Femur (tissue), 1 donor: ENCODE measurements around the gene TEX26.
A peak's percentile ranks its signal among the peaks of the same experiment; 100 is the strongest.

Source experiments
- DNase-seq: peaks from one replicate; pipeline ENCODE4 v3.0.0-alpha.2; 2017

Gene TEX26

DNA sequence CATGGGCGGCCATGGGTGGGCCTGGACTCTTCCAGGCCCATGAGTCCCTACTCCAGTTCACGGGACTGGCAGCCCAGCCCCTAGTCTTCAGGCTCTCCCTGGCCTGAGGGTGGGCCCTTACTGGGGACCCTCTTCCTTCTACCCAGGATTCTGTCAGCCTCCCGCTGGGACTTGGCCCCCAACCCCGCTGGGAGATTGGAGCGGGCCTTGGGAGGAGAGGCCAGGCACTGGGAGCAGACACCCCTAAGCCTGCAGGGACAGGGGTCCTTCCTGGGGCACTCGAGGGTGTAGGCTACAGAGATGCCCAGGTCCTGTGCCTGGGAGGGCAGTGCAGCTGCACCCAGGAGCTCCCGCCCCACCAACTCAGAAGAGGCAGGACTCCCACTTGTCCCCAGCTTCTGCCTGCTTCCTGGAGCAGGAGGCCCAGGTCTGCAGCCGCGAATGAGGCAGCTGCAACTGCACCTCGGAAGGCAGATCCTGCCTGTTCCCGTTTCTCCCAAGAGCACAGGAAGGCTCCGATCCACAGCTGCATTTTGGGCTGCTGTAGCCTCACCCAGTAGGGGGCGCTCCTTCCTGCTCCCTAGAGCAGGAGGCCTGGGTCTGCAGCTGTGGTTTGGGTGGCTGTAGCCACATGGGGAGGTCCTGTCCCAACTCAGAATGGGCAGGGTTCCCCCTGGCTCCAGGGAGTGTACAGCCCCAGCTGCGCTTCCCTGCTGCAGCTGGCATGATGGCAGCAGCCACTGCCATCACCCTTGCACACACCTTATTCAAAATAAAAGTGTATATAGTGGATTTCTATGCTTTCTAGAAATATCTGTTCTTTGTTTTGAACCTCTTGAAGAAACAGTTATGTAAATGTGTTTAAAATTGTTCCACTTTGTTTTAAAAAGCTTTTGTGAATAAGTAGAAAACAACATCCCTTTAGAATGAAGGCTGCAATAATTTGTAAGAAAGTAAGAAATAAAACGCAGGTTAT lies 46.8 kb downstream of the TEX26 start:
- DNase-seq = peak; percentile 36

DNA sequence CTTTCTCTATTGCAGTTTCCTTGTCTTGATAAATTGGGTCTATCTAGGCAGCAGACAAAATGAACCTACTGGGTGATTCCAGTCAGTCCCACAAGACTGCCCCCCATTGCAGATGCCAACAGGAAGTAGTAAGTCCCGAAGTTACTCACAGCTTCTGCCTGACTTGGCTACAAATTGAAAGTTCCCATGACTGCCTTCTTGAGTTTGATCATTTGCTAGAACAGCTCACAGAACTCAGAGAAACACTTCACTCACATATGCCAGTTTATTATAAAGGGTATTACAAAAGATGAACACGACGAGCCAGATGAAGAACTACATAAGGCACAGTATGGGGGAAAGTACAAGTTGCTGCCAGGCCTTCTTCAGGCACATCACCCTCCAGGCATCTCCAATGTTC lies 50.0 kb downstream of the TEX26 start:
- no peak for DNase-seq

DNA sequence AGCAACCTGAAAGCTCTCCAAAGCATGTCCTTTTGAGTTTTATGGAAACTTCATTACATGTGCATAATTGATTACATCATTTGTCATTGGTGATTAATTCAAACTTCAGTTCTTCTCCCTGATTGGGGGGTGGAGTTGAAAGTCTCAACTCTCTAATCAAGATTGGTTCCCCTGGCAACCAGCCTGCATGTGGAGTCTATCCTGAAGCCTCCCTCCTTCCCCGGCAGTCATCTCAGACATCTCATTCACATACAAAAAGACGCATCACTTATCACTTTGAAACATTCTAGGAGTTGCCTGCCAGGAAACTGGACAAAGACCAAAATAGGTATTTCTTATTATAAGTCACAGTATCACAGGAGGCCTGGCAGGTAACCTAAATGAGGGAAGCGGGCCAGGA lies 50.5 kb downstream of the TEX26 start:
- DNase-seq = no peak

DNA sequence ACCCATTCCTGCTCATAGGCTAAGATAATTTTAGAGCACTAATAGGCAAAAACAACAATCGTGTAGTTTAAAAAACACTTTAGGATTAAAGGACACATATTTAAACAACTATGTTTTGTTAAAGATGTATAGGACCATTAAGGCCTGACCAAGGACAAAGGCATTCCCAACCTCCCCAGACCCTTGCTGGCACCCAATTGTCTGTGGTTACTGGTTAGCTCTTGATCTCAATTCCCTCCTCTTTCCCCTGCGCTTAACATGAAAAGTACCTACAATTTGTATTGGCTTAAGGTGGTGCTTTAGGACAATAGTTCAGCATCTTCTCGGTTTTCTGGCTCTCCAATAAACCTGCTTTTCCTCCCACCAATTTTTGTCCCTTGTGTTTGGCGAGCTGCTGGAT lies 51.0 kb downstream of the TEX26 start:
- DNase-seq = no peak

DNA sequence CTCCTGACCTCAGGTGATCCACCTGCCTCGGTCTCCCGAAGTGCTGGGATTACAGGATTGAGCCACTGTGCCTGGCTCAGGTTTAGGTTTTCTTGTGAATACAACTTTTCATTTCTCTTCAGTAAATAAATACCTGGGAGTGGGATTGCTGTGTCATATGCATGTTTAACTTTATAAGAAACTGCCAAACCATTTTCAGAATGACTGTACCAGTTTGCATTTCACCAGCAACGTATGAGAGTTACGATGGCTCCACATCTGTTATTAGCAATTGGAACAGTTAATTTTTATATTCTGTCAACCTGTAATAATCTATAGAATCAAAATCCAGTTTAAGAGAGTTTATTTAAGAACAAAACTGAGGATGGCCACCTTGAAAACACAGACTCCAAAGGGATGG lies 52.2 kb downstream of the TEX26 start:
- no peak for DNase-seq

DNA sequence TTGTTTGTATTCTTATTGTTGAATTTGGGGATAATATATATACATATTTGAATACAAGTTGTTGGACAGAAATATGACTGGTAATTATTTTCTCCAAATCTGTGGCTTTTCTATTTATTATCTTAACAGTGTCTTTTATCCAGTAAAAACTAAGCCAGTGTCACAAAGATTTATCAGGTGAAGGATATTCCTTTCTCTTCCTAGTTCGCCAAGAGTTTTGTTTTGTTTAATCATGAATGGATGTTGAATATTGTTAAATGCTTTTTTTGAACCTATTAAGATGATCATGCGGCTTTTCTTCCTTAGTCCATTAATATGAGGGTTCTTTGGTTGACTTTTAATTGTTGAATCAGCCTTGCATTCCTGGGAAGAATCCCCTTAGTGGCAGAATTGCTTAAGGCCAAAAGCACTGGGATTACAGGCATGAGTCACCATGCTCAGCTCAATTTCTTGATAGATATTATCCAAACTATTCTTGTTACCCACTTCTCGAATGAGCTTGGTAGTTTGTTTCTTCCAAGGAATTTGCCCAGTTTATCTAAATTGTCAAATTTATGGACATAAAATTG lies 53.3 kb downstream of the TEX26 start:
- DNase-seq = no peak

DNA sequence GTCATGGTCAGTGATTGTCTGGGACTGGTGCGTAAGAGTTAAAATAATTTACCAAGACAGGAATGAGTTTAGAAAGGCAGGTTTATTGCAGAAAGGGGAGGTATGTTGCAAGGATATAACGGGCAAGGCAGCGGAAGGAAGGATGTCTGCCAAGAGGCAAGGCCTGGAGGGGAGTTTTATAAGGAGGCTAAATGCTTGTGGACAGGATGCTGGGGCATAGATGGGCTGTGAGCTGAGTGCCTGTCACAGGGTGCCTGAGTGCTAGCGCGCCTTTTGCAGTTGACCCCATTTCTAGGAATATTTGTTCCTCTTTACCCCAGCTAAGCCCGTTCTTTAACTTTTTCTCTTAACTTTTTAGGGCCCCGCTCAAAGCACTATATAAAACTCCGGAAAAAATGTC lies 58.7 kb downstream of the TEX26 start:
- DNase-seq = no peak

DNA sequence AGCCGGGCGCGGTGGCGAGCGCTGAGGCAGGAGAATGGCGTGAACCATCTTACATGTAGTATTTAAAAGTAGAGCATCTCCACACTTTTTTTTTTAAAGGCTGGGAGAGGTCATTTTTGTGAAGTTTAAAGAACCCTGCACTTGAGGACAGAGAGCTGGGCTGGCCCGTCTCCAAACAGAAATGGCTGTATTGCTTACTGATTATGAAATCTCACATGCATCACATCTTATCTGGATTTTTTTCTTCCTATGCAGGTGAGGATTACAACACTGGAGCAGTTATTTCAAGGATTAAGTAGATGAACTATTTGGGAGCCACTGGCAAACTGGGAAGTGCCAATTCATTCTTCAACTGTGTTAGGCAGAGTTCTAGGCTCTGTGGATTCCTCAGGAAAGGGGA lies 59.5 kb downstream of the TEX26 start:
- no peak for DNase-seq

DNA sequence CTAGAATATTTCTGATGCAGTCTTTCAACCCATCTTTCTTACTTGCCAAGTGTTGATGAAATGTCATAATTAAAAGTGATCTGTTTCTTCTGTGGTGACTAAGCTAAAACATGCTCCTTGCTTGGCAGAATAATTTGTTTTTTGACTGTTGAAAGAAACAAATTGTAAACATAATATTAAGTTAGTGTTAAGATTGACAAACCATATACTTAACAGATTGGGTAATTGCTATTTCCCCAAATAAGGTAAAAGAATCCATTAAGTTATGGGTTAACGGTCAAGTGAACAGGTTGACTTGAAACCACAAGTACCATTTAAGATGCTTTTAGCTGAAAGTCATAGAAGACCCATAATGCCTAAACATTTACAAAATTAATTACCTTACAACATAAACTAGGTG lies 62.9 kb downstream of the TEX26 start:
- DNase-seq = no peak

DNA sequence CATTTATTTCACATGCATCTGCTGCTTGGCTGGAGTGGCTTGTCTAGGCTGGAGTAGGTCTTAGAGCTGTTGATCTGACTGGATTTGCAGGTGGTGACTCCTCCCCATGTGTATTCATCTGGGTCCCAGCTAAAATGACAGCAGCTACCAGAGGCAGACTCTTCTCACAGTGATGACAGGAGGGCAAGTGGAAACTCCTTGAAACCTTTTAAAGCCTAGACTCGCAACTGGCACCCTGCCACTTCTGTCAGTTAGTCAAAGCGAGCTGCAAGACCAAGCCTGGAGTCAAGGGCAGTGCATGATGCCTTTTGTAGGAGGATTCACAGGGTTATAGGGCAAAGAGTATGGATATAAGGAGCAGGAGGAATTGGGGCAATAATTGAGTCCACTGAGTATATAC lies 65.2 kb downstream of the TEX26 start:
- DNase-seq = no peak

DNA sequence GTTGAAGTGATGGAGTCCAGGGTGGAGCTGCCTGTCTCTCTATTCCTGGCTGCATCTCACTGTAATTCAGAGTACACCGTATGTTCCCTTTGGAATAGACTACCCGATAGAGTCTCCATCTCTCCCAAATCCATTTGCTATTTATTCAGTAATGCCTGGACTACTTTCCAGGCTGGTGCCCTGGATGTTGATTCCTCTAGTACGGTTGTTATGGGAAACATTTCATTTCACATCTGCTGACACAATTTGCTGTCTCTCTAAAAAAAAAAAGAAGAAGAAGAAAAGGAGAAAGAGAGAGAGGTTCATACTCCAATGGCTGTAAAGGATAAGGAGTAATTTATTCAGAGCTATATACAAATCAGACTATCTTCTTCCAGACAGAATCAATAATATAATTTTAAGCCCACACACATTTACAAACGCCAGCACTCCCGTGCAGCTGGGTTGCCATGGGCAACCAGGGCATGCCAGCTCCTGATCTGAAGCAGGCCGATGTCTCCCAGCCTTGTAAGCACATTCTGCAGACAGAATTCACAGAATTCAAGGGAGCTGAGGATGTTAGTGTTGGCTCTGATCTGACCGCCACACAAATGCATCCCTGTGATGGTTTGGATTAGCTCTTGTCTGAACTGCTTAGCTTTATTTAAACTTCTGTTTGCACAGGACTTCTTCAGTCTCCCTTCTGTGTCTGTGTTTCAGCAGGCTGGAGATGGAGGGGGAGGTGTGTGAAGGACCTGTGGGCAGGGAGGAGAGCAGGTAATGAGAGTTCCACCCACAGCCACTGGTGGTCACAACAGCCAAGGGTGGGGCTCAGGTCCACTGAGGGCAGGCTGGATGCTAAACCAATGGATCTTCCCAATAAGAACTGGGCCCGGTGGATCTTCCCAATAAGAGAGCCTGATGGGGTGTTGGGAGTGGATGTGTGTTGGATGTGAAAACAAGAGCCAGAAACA lies 66.0 kb downstream of the TEX26 start:
- DNase-seq = peak; percentile 77

DNA sequence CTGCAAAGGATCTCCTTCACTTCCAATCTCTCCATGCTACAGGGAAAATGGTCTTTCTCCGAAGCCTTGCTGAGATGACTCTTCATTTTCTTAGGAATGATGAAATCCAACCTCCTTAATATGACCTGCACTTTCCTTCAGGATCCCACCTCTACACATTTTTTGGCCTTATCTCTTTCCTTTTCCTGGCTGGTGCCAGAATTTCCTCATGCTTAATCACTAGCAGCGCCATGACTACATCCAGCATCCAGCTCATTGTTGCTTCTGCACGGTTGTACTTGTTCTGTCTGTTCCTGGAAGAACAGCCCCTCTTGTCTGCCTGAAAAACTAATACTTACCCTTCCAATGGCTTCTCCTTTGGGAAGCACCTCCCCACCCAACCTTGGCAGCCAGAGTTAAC lies 68.4 kb downstream of the TEX26 start:
- no peak for DNase-seq

DNA sequence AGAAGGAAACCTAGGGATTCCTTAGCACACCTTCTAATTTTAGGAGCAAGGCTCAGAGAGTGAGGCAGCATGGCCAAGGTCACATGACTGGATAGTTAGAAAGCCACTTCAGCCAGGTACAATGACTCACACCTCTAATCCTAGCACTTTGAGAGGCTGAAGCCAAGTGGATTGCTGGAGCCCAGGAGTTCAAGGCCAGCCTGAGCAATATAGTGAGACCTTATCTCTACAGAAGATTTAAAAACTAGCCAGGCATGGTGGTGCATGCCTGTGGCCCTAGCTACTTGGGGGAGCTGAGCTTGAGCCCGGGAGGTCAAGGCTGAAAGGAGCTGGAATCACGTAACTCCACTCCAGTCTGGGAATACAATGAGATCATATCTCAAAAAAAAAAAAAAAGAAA lies 69.2 kb downstream of the TEX26 start:
- DNase-seq = no peak

DNA sequence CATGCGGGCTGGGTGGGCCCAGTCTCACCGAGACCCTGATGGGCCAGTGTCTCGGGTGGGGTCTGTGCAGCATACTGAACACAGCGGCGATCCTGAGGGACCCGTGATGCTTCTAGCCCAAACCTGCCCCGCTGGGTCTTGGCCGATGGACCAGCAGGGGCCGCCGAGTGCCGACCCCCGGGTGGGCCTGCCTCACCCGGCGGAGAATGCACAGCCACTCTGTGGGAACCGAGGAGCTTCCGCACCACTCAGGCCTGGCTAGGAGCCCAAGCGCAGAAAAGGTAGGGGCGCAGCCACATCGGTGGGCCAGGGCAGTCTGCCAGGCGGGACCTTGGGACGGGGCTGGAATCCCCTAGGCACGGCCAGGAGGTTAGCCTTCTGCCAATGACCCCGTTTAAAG lies 72.6 kb downstream of the TEX26 start:
- DNase-seq = no peak

DNA sequence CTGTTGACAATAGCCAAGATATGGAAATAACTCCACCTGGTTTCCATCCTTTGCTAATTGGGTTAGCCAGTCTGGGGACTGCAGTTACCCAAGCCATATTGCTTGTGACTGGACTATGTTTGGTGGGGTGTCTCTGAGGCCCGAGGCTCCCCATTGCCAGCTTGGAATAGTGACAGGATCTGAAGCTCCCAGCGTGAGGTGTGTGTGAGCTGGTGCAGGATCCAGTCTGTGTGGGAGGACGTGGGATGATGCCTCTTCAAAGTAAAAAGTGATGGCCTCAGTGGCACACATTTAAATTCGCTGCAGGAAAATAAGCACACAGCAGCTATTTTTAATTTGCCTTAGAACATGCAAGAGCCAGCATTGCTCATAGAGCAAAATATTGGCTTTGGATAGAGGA lies 75.0 kb downstream of the TEX26 start:
- no peak for DNase-seq

DNA sequence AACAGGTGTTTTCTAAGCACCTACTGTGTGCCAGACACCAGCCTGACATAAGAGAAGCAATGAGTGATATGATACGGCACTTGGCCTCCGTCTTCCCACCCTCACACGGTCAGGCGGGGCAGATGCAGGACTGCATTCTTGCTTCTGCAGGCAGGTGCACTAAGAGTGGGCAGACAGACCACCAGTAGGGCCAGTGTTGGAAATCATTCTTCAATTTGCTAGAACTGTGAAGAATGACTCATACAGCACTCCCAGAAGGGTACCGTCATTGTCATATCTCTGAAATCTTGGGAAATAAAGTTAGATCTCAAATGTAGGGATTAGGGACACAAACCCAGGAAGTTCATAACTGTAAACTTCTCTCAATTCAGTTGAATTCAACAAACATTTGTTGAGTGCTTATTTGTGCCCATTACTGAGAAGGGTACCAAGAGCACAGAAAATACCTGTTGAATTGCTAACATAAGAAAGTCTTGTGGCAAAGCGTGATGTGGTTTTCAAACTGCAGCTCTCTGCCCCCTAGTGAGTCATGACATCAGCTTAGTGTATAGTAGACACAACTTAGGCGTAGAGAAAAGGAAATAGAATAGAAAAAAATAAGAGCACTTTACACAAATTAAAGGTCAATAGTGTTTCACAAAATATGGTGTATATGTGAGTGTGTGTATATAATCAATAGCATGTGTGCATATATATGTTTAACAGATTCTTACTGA lies 76.1 kb downstream of the TEX26 start:
- no peak for DNase-seq

DNA sequence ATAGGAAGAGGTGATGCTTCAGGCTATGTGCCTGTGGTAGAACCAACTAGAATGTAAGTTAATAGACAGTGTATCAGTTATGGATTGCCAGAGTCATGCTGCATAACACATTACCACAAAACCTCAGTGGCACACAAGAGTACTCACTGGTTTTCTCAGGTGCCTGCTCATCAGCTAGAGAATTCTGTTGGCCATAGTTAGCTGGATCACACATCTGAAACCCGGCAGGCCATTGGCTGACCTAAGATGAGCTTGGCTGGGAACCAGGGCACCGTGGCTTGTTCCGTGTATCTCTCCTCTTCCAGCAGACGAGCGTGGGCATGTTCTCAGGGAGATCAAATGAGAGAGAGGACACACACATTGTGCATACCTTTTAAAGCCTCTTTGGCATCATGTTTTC lies 76.7 kb downstream of the TEX26 start:
- DNase-seq = no peak

DNA sequence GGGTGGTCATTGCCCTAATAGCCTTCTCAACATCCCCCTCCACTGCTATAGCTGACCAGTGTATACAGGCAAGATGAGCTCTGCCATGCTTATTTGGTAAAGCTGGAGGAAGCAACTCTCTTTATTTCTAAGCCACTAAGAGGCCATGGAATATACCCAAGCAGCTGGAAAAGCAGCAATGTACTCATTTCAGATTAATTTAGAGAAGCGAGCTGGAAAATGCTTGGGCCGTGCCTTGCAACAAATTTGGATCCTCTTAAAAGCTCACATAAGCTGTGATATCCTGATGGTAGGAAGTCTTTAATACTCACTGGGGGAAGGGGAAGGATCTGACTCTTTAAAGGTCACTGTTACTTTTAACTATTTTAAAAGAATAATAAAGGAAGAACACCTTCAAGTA lies 77.8 kb downstream of the TEX26 start:
- DNase-seq = no peak

DNA sequence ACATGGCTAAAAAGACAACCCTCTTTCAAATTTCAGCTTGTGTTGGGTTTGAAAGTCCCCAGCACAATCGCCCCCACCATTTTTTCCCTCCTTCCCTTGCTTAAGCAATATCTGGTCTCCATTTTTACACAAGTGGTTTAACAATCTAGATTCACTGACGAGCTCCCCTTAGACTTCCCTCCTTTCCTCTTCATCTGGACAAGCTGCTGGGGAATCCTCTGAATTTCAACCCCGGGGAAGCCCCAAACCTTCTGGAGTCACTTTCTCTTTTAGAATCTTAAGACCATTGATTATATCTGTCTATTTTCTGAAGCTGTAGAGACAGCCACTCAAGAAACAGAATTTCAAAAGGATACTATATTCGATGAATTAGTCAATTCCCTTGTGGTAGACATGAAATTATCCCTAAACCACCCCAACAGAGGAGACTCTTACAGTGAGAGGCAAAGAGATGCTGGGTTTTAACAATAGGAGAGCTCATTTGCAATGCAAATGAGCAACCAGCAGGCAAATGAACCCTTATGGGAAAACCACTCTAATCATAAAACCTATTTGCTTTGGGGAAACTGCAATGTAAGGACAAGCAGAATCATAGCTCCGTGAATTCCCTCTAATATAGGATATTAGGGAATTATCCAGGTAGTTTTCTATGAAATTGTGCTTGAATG lies 78.9 kb downstream of the TEX26 start:
- DNase-seq = no peak

DNA sequence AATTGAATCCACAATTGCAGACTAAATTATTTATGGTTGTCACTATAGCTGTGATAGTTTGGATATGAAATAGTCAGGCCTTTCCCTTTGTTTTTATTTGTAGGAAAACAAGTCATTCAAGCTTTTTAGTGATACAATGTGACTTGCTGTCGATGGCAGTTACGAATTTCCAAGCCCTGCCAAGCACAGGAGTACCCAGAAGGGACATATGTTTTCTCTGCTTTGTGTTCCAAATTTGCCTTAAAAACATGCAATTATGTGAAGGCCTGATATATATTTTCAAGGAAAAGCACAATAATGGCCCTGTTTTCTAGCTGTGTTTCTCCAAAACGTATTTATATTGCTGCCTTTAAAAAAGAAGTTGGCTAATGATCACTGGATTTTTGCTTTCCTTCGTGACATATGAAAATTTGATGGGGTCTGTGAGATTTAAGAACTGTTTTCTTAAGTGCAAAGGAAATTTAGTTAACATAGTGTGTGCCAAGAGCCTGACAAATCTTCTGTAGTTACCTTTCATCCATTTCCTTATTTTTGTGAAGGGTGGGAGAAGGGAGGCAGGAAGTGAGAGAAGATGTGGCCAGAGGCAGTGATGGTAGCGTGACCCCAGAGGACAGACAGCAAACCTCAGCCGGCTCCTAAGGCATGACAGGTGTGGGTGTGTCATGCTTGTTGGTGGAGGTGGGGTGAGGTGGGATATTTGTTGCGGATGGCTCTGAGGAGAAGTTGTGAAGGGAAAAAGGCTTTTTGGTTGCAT lies 79.6 kb downstream of the TEX26 start:
- no peak for DNase-seq

DNA sequence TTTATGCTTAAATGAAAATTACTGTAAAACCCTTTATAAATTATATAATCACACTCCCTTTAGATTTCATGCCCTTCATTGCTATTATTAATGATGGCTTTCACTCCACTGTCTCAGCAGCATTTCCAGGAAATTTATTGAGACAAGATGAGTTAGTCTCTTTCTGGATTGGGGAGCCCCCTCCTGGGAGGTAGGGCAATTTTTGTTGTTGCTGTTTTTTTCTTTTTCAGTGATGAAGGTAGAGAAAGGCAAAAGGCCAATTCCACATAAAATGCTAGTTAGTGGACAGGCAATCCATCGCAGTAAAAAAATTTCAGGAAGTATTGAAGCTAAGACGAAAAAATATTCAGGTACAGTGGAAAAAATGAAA lies 80.2 kb downstream of the TEX26 start:
- DNase-seq = no peak

DNA sequence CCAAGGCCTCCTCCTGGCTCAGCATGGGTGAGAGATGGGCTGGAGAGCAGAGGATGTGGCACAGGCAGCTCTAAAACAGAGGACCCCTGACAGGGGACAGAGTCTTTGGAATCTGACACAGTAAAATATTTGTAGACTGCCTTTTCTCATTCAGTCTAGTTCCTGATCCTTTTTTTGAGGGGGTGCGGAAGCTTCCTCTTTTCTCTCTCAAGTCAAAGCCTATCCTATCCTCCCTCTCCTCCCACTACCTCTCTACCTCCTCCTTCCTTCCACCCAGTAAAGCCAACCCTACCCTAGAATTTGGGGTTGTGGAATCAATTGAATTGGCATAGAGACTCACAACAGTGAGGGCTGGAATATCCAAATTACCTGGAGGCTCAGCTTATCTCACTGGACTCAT lies 82.0 kb downstream of the TEX26 start:
- DNase-seq = no peak
